Rectal smooth muscle tissue (tissue), 1 donor: Measurements from ENCODE around the gene POMGNT2.

Source experiments
- H3K27ac ChIP-seq: one replicate; pipeline ENCODE4 v1.7.0; 2013; ENCODE audit warnings: low read depth, low read length, inconsistent platforms
- H3K27me3 ChIP-seq: one replicate; pipeline ENCODE4 v1.7.0; 2013; ENCODE audit warnings: low read length; ENCODE audit not compliant: control insufficient read depth, insufficient read depth
- H3K36me3 ChIP-seq: one replicate; pipeline ENCODE4 v1.7.0; 2013; ENCODE audit warnings: low read length; ENCODE audit not compliant: control insufficient read depth, insufficient read depth
- H3K4me1 ChIP-seq: one replicate; pipeline ENCODE4 v1.7.0; 2013; ENCODE audit warnings: low read length; ENCODE audit not compliant: control insufficient read depth, insufficient read depth
- H3K4me3 ChIP-seq: one replicate; pipeline ENCODE4 v1.7.0; 2013; ENCODE audit warnings: low read length
- H3K9ac ChIP-seq: one replicate; pipeline ENCODE4 v1.7.0; 2013; ENCODE audit warnings: low read length

The POMGNT2 gene

GRCh38 chr3:43080726-43081568 is 24.9 kb downstream of the POMGNT2 start:
- H3K4me3 ChIP-seq: no peak overlapping the region
- peaks cover 17% of the 10 kb centered on the region for H3K36me3 ChIP-seq
- no peak overlapping the region for H3K27ac ChIP-seq
- no peaks in the 10 kb centered on the region for H3K4me1 ChIP-seq
- H3K9ac ChIP-seq: no peak overlapping the region
- no peaks in the 10 kb centered on the region for H3K27me3 ChIP-seq

DNA sequence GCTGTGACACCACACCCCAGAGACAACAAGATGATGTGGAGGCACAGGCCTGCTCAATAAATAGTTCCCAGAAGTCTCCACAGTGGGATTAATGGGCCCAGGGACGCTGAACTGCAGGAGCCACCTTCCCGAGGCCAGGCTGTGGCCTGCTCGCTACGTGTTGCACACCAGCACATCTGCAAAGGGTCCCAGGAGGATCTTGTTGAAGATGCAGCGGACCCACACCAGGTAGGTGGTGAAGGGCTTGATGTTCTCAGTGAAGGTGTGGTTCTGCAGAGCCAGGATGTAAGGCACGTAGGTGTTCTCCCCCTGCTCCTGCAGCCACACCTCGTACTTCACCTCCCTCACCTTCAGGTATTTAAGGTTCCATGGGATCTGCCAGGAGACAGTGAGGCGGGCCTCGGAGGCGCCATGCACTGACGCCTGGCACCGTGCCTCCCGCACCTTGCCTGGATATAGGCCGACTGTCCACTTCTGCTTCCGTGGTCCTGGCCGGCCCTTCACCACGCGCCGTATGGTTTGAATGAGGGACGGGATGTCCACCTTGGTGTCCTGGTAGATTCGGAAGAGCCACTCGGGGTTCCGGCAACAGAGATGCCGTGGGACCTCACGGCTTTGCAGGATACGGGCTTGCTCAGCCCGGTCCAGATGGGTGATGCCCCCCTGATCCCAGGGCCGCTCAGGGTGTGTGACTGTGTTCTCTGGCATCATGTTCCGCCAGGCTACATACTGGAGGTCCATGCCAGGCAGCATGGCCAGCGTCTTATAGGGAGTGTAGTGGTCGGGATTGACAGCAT is 26.1 kb downstream of the POMGNT2 start:
- H3K4me1 ChIP-seq: no peaks in the 10 kb centered on the region
- no peak overlapping the region for H3K27ac ChIP-seq
- H3K36me3 ChIP-seq: peaks cover 17% of the 10 kb centered on the region
- H3K27me3 ChIP-seq: no peaks in the 10 kb centered on the region
- H3K4me3 ChIP-seq: no peak overlapping the region
- H3K9ac ChIP-seq: no peak overlapping the region

DNA sequence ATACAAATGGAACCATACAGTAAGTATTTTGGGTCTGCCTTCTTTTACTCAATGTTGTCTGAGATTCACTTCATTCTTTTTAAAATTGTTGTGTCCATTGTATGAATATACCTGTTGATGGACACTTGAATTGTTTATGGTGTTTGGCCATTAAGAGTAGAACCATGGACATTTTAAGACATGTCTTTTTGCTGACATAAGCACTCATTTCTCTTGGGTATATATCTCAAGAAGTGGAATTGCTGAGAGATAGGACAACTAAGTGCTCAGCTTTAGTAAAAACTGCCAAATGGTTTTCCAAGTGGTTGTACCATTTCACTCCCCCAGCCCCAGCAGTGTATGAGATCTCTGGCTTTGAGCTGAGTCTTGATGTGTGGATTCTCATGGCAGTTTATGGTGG is 28.2 kb downstream of the POMGNT2 start:
- peaks cover 17% of the 10 kb centered on the region for H3K36me3 ChIP-seq
- no peak overlapping the region for H3K4me3 ChIP-seq
- no peak overlapping the region for H3K9ac ChIP-seq
- no peaks in the 10 kb centered on the region for H3K4me1 ChIP-seq
- no peak overlapping the region for H3K27ac ChIP-seq
- H3K27me3 ChIP-seq: no peaks in the 10 kb centered on the region

- Histone ChIP-seq H3K4me1 (no peaks in the 10 kb centered on the region), H3K27me3 (no peaks in the 10 kb centered on the region), H3K9ac (no peak overlapping the region), H3K36me3 (peaks cover 17% of the 10 kb centered on the region), H3K27ac (no peak overlapping the region), H3K4me3 (no peak overlapping the region)
Observed at GRCh38 chr3:43077261-43077660, 28.6 kb downstream of the POMGNT2 start.

DNA sequence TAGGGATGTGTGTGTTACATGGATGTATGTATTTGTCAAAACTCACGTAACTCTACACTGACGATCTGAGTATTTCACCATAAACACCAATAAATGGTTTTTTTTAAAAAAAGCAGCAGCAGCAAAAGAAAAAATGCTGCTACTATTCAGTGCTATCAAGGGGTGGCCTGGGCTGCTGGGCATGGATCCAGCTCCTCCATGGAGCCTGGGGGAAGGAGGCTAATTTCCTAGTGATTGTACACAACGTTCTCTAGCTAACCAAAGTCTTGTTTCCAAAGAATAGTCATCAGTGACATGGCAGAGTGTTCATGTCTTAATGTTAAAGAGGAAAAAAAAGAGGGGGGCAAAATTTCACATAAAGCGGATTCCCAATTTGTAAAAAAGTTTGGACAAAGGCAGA is 29.0 kb downstream of the POMGNT2 start:
- no peak overlapping the region for H3K27ac ChIP-seq
- no peaks in the 10 kb centered on the region for H3K27me3 ChIP-seq
- no peak overlapping the region for H3K4me3 ChIP-seq
- H3K9ac ChIP-seq: no peak overlapping the region
- H3K4me1 ChIP-seq: no peaks in the 10 kb centered on the region
- peaks cover 17% of the 10 kb centered on the region for H3K36me3 ChIP-seq

GRCh38 chr3:43075904-43076661 is 29.8 kb downstream of the POMGNT2 start:
- Histone ChIP-seq H3K27ac (no peak overlapping the region), H3K4me3 (no peak overlapping the region), H3K36me3 (peaks cover 14% of the 10 kb centered on the region), H3K9ac (no peak overlapping the region), H3K4me1 (no peaks in the 10 kb centered on the region), H3K27me3 (no peaks in the 10 kb centered on the region)

- no peak overlapping the region for H3K4me3 ChIP-seq
- H3K4me1 ChIP-seq: no peaks in the 10 kb centered on the region
- H3K9ac ChIP-seq: no peak overlapping the region
- no peak overlapping the region for H3K27ac ChIP-seq
- no peaks in the 10 kb centered on the region for H3K27me3 ChIP-seq
- H3K36me3 ChIP-seq: peaks cover 6% of the 10 kb centered on the region
Observed at GRCh38 chr3:43074901-43075689, 30.8 kb downstream of the POMGNT2 start.

DNA sequence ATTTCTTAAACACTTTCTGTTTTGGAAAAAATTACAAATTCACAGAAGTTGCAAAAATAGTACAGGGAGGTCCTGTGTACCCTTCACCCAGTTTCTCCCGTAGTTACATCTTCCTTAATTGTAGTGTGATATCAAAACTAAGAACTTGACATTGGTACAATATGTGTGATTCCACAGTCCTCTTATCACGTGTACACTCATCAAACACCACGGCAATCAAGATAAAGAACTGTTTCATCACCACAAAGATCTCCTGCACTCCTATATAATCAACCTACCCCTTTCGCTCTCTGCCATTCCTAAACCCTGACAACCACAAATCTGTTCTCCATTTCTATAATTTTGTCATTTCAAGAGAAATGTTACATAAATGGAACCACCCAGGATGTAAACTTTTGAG is 31.4 kb downstream of the POMGNT2 start:
- Histone ChIP-seq H3K27ac (no peak overlapping the region), H3K36me3 (peaks cover under 1% of the 10 kb centered on the region), H3K4me1 (no peaks in the 10 kb centered on the region), H3K27me3 (no peaks in the 10 kb centered on the region), H3K4me3 (no peak overlapping the region), H3K9ac (no peak overlapping the region)

GRCh38 chr3:43073836-43074220 is 32.1 kb downstream of the POMGNT2 start:
- H3K36me3 ChIP-seq: no peaks in the 10 kb centered on the region
- no peak overlapping the region for H3K27ac ChIP-seq
- no peak overlapping the region for H3K4me3 ChIP-seq
- H3K4me1 ChIP-seq: no peaks in the 10 kb centered on the region
- no peak overlapping the region for H3K9ac ChIP-seq
- H3K27me3 ChIP-seq: no peaks in the 10 kb centered on the region

- Histone ChIP-seq H3K4me1 (no peaks in the 10 kb centered on the region), H3K27me3 (no peaks in the 10 kb centered on the region), H3K27ac (no peak overlapping the region), H3K4me3 (no peak overlapping the region), H3K36me3 (no peaks in the 10 kb centered on the region), H3K9ac (no peak overlapping the region)
Observed at GRCh38 chr3:43073116-43073835, 32.6 kb downstream of the POMGNT2 start.

DNA sequence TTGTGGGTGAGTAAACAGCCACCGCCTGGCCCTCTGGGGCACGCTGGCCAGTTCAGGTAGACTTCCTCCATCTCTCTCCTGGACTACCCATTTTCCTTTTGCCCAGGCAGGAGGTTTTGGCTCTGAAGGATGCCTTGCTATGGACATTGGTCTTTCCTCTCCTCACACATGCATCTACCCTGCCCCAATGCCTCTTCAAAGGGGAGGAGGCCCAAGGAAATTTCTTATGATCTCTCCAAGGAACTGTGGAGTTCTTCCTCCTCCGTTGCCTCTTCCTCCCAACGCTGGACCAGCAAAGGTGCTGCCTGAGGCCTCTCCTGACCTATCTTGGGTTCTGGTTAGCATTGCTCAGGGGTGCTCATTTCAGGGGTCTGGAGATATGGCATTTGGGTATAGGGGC is 33.5 kb downstream of the POMGNT2 start:
- no peak overlapping the region for H3K27ac ChIP-seq
- no peak overlapping the region for H3K9ac ChIP-seq
- H3K4me3 ChIP-seq: no peak overlapping the region
- H3K36me3 ChIP-seq: no peaks in the 10 kb centered on the region
- no peaks in the 10 kb centered on the region for H3K27me3 ChIP-seq
- H3K4me1 ChIP-seq: no peaks in the 10 kb centered on the region
